Measurements from ENCODE around the gene NUP37.
"Not testable (repeated sequence)": the region's sequence is repeated elsewhere in the genome, so short reads cannot be mapped to it uniquely, and the experiment has no call there.

NUP37 gene

GRCh38 chr12:102089228-102089835 lies 30.6 kb downstream of the NUP37 start:
- DNase-seq, result not testable (repeated sequence)

- DNase-seq, result no peak
Observed at GRCh38 chr12:102080842-102081241, 39.1 kb downstream of the NUP37 start.

GRCh38 chr12:102072092-102072491 lies 47.8 kb downstream of the NUP37 start:
- not testable (repeated sequence) for DNase-seq

- DNase-seq, result no peak
Observed at GRCh38 chr12:102069707-102070106, 50.2 kb downstream of the NUP37 start.

GRCh38 chr12:102067574-102068258 lies 52.2 kb downstream of the NUP37 start:
- no peak for DNase-seq

DNA sequence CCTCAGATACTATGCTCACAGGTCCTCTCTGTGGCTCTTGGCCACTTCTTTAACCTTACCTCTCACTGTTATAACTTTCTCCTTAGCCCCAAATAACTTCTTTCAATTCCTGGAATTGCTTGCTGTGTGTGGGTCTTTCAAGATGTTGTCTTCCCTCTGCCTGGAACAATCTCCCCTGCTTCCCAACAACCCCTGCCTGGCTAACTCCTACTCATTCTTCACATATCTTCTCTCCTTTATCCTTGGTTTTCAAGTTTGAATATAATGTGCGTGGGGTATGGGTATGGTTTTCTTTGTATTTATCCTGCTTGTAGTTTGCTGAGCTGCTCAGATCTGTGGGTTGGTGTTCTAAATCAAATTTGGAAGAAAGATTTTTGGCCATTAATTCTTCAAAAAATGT lies 55.4 kb downstream of the NUP37 start:
- no peak for DNase-seq

GRCh38 chr12:102063069-102063468 lies 56.8 kb downstream of the NUP37 start:
- DNase-seq, result no peak

DNA sequence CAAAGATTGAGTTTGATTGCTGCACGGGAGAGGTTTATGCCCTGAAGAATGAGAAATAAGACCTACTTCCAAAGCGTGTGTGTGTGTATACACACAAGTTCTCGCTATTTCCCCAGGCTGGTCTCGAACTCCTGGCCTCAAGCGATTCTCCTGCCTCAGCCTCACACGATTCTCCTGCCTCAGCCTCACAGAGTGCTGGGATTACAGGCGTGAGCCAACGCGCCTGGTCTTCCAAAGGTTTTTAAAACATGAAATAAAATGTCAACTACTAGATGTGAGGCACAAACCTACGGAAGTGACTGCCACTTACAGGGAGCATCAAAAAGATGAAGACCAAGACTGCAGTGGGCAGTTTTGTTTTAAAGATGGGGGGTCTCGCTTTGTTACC lies 57.5 kb downstream of the NUP37 start:
- DNase-seq, result no peak

DNA sequence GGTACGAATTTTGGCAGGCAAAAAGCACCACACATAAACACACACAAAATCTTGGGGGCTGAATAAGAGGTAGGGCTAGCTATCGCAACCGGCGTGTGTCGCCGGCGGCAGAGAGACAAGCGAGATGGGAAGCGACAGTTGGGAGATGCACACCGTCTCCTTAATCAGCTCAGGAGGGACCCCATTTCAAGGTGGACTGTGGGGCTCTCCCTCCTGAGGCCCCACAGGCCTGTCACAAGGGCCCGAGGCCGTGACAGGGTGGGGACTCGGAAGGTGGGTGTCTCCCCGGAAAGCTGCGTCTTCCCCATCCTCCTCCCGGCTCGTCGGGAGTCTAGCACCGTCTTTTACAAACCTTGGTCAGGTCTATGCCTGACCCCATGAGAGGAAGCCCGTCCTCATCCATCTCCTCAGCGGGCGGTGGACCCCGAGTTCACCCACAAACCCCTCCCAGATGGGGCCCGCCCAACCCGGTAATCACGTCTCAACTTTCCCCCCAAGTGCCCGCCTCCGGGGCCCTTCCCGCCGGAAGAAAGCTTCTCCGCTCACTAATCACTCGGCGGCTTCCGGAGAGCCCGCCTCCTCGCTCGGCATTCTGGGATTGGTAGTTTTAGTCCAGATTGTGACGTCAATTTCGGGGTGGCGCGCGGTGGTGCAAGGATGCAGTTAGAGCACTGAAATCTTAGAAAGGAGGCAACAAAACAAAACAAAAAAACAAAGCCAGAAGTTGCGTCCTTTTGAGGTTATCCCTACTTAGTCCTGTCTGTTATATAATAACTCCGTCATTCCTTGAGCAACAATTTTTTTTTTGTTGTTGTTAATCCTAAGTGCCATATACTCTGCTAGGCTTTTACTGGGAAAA lies 58.1 kb downstream of the NUP37 start, which contains the start of gene WASHC3:
Gene WASHC3 (minus strand): TSS at position 432 of the 859 bp plus-strand sequence. CDS start 29 bp downstream, at position 403.
- peak; percentile 96 for DNase-seq

- DNase-seq, result peak; percentile 31
Observed at GRCh38 chr12:102061096-102061559, 58.8 kb downstream of the NUP37 start.

DNA sequence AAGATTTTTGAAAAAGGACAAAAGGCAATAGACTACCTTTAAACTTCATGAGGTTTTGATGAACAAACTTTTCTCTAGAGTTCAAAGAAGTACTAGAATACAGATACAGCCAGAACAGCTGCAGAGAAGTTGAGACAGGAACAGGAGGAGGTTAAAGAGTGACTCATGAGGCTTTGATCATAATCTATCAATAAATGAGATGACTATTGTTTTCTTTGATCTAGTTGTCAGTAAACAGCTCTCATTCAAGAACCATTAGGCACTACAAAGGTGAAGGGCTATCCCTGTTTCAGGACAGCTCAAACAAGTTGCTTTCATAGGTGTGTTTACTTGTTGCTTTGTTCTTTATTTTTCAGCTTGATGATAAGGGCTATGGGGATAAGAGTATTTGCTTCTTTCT lies 60.6 kb downstream of the NUP37 start:
- DNase-seq, result no peak

DNA sequence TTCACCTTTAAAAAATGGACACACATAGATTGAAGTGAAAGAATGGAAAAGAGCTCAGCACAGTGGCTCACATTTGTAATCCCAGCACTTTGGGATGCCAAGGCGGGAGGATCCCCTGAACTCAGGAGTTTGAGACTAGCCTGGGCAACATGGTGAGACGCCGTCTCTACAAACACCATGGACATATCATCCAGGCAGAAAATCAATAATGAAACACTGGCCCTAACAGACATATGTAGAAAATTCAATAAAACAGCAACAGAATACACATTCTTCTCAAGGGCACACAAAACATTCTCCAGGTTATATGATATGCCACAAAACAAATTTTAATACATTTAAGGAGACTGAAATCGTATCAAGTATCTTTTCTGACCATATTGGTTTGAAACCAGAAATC lies 65.6 kb downstream of the NUP37 start:
- no peak for DNase-seq

GRCh38 chr12:102053062-102053349 lies 66.9 kb downstream of the NUP37 start:
- no peak for DNase-seq

DNA sequence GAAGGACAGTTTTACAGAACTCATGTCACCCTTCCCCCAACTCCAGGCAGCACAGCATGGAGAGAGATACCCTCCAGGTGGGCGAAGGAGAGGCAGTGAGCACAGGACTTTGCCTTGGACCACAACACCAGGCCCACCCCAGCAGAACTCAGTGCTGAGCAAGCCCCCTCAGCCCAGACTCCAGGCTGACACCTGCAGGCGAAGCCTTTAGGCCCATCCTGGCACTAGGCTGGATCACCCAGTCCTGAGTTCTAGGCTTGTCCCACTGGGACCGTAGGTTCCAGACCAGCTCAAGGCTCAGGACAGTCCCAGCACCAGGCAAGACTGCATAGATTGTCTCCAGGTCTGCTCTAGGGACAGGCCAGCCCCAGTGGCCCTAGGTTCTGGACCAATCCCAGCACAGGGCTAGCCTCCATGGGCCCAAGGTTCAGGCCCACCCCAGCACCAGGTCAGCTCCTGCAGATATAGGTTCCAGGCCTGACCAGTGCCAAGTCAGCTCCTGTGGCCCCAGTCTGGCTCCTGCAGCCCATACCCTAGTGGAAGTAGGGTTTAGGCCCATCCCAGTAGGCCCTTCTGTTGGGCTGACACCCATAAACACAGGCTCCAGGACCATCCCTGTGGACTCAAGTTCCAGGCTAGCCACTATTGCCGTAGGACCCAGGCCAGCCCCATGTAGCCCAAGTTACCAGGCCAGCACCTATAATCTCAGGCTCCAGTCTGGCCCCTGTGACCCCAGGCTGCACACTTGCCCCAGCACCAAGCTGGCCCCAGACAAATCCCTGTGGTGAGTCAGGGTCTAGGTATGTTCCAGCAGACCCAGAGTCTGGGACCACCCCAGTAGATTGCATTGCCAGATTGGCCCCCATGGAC lies 67.5 kb downstream of the NUP37 start:
- DNase-seq, result no peak

DNA sequence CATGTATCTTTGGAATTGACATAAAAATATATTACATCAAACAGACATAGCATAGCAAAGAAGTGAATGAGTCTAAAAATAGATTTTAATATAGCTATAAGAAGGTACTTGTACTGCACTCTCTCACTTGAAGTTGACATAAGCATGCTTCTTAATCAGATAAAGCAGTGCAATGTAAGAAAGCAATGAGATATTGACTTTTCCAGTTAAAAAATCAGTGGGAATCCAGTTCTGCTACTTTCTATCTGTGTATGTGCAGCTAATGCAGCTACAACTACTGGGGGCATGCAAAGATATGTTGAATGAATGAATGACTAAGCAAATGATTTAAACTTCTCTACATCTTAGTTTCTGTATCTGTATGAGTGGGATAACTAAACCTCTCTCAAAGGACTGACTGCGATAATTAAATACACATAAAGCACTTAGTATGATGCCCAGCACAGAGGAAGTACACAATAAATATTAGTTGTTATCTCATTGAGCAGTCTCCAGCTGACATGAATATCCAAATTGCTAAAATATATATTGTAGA lies 68.4 kb downstream of the NUP37 start:
- DNase-seq, result no peak

- no peak for DNase-seq
Observed at GRCh38 chr12:102050660-102051430, 69.1 kb downstream of the NUP37 start.

GRCh38 chr12:102043928-102044327 lies 76.0 kb downstream of the NUP37 start:
- no peak for DNase-seq

GRCh38 chr12:102033991-102034745 lies 85.7 kb downstream of the NUP37 start:
- DNase-seq, result no peak

DNA sequence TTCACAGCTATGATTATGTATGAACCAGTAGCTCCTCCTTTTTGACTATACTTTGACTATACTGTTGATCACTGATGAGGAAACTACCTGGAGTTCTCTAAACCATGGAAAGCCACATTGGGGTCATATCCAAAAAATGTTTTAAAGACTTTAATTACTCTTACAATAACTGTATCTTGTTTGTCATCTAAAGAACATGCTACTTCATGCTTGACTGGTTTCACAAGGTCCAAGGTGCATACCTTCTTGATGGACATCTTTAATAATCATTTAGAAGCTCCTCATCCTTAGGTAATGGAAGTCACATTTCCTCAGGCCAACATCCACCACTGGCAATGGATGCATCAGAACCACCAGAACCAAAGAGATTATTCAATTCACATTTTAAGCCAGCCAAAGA lies 88.1 kb downstream of the NUP37 start:
- DNase-seq, result no peak

DNA sequence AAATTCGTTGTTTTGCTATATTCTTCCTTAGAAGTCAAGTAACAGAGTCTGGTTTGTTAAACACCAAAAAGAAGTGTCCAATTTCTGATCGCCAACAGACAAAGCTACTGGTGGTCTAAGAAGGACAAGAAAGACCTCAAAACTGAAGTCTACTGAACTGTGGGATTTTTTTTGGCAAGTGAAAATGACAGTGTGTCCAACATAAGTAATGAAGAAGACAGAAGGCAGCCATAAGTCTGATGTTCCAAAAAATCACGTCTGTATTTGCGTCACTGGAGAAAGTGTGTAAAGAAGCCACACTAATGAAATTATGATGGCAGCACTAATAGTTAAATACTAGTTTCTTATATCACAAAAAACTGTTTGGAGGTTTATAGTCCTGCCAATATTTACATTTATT lies 90.8 kb downstream of the NUP37 start:
- no peak for DNase-seq

DNA sequence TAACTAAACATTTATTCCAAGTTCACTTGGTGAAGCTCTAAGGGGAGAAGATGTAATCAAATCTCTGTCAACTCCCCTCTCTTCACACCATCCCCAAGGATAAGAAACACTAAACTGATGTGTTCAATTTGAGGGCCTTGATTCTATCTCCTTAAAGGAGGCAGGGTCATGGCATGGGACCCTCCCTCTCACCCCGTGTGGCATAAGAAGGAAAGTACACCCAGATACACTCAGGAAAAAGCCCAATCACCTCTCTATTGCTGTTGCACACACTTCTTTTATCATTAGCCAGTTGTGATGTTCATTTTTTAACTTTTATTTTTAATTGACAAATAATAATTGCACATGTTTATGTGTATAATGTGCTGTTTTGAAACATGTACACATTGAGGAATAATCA lies 93.2 kb downstream of the NUP37 start:
- no peak for DNase-seq
